ENCODE results near the gene GNRH2.
"Not testable (repeated sequence)": the region's sequence is repeated elsewhere in the genome, so short reads cannot be mapped to it uniquely, and the experiment has no call there.

The GNRH2 gene

DNA sequence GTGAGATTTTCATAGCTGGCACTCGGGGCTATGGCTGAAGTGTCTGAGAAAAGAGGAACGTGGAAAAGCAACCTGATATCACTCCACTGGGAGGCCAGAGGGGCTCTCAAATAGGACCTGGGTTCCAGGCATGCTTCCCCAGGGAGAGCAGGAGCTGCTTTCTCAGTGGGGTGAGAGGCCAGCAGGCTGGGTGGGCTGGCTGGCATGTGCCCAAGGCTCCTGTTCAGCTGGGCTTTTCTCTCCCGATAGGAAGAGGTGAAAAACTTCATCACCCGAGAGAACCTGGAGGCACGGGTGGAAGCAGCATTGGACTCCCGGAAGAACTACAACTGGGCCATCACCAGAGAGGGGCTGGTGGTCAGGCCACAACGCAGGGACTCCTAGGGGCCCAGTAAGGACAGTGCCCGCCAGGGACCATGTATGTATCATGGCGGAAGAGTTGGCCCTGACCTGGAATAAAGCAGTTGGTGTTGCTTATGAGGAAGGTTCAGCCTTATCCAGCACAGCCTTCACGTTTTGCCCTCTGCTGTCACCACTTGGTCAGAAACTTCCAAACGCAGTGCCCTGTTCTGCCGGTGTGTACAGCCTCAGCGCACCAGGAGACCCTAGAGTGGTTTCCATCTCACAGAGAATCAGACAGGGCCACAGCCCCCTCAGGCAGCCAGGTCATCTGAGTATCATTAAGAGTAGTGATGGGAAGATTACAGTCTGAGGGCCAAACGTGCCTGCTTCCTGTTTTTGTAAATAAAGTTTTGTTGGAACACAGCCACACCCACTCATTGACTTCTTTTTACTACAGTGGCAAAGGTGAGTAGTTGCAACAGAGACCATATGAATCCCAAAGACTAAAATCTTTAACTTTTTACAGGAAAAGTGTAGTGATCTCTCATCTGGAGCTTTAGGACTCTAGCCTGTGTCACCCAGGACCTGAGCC is 4.3 kb downstream of the GNRH2 start:
- peaks cover 11% of the 10 kb centered on the region for H3K4me1 Mint-ChIP-seq
- DNase-seq (ENCODE audit: low spot score in 2 of 2) = no peak
- H3K27ac Mint-ChIP-seq = no peak overlapping the region

GRCh38 chr20:3051385-3052019 is 8.1 kb downstream of the GNRH2 start:
- no peak overlapping the region for H3K4me3 Mint-ChIP-seq
- ATAC-seq (ENCODE audit: low read depth) = peak; percentile 52
- H3K27ac Mint-ChIP-seq = no peak overlapping the region
- H3K27me3 Mint-ChIP-seq = no peaks in the 10 kb centered on the region
- peaks cover 6% of the 10 kb centered on the region for H3K36me3 Mint-ChIP-seq
- peaks cover 7% of the 10 kb centered on the region for H3K4me1 Mint-ChIP-seq
- H3K9me3 Mint-ChIP-seq = no peaks in the 10 kb centered on the region
- no peak for DNase-seq (ENCODE audit: low spot score in 2 of 2)

More for the DNA sequence above, 4.3 kb downstream of the GNRH2 start:
- no peak for ATAC-seq (ENCODE audit: low read depth)
- H3K27me3 Mint-ChIP-seq = no peaks in the 10 kb centered on the region
- H3K36me3 Mint-ChIP-seq = peaks cover 6% of the 10 kb centered on the region
- no peaks in the 10 kb centered on the region for H3K9me3 Mint-ChIP-seq
- H3K4me3 Mint-ChIP-seq = peak overlapping the region; percentile 54

DNA sequence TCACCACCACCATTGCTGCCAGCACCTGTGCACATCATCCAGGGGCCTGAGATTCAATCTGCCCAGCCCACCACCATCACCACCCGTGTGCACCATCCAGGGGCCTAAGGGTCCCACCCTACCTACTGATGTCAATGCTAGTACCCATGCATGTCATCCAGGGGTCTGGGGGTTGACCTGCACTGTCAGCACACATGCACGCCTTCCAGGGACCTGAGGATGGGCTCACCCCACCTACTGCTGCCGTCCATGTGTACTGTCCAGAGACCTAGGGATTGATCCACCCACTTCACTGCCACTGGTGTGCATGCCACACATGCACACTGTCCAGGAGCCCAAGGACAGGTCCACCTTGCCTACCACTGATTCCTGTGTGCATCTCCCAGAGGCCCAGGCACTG is 16.1 kb downstream of the GNRH2 start:
- ATAC-seq (ENCODE audit: low read depth) (no peak), DNase-seq (ENCODE audit: low spot score in 2 of 2) (no peak)
- Mint-ChIP-seq H3K27me3 (no peaks in the 10 kb centered on the region), H3K36me3 (no peaks in the 10 kb centered on the region), H3K9me3 (no peaks in the 10 kb centered on the region), H3K4me3 (no peak overlapping the region), H3K4me1 (peaks cover 4% of the 10 kb centered on the region), H3K27ac (no peak overlapping the region)

DNA sequence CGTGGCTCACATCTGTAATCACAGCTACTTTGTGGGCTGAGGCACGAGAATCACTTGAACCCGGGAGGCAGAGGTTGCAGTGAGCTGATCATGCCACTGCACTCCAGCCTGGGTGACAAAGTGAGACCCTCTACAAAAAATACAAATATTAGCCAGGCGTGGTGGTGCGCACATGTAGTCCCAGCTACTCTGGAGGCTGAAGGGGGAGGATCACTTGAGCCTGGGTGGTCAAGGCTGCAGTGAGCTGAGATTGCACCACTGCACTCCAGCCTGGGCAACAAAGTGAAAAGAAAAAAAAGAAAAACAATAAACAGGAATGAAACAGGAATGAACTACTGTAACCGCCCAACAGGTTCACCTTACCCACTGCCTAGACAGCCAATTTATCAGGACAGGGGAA is 20.7 kb downstream of the GNRH2 start:
- not testable (repeated sequence) for H3K36me3 Mint-ChIP-seq; ATAC-seq (ENCODE audit: low read depth); H3K27me3 Mint-ChIP-seq; DNase-seq (ENCODE audit: low spot score in 2 of 2); H3K9me3 Mint-ChIP-seq; H3K27ac Mint-ChIP-seq; H3K4me3 Mint-ChIP-seq
- H3K4me1 Mint-ChIP-seq = peaks cover 18% of the 10 kb centered on the region

DNA sequence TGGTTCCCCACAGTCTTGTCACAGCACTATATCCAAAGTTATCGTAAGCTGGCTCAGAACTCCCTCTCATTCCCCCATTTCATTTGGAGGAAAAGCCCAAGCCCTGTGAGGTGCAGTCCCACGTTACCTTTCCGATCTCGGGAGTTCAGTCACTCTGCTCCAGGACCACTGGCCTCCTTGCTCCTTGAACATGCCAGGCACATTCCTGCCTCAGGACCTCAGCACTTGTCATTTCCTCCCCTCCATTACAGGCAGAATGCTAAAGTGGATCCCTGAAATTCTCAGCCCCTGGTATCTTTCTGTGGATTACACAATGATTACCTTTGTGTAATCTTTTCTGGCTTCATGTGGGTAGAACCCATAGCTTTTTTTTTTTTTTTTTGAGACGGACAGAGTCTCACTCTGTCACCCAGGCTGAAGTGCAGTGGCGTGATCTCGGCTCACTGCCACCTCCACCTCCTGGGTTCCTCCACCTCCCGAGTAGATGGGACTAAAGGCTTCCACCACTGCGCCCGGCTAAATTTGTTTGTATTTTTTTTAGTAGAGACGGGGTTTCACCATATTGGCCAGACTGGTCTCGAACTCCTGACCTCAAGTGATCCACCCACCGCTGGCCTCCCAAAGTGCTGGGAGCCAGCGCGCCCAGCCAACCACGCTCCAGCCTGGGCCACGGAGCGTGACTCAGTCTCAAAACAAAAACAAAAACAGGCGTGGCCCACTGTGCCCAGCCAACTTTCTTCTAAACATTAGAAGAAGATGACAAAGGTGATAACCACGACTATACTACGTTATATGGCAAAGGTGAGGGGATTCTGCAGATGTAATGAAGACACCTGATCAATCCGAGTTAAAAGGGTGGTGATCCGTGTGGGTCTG is 24.0 kb downstream of the GNRH2 start:
- Mint-ChIP-seq H3K9me3 (no peaks in the 10 kb centered on the region), H3K36me3 (no peaks in the 10 kb centered on the region), H3K27me3 (no peaks in the 10 kb centered on the region), H3K27ac (no peak overlapping the region), H3K4me1 (peaks cover 21% of the 10 kb centered on the region), H3K4me3 (no peak overlapping the region)
- ATAC-seq (ENCODE audit: low read depth) (no peak), DNase-seq (ENCODE audit: low spot score in 2 of 2) (no peak)

DNA sequence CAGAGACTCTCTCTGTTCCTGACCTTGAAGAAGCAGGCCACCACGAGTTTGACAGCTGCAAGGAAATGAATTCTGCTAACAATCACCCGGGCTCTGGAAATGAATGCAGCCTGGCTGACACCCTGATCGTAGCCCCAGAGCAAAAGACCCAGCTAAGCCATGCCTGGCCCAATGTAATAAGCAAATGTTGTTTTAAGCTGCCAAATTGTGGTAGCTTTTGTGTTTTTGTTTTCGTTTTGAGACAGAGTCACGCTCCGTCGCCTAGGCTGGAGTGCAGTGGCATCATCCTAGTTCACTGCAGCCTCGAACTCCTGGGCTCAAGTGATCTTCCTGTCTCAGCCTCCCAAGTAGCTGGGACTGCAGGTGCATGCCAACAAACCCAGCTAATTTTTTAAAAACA is 24.7 kb downstream of the GNRH2 start:
- Mint-ChIP-seq H3K9me3 (no peaks in the 10 kb centered on the region), H3K27me3 (no peaks in the 10 kb centered on the region), H3K27ac (no peak overlapping the region), H3K4me3 (no peak overlapping the region), H3K4me1 (peaks cover 22% of the 10 kb centered on the region), H3K36me3 (no peaks in the 10 kb centered on the region)
- no peak for ATAC-seq (ENCODE audit: low read depth)
- no peak for DNase-seq (ENCODE audit: low spot score in 2 of 2)

DNA sequence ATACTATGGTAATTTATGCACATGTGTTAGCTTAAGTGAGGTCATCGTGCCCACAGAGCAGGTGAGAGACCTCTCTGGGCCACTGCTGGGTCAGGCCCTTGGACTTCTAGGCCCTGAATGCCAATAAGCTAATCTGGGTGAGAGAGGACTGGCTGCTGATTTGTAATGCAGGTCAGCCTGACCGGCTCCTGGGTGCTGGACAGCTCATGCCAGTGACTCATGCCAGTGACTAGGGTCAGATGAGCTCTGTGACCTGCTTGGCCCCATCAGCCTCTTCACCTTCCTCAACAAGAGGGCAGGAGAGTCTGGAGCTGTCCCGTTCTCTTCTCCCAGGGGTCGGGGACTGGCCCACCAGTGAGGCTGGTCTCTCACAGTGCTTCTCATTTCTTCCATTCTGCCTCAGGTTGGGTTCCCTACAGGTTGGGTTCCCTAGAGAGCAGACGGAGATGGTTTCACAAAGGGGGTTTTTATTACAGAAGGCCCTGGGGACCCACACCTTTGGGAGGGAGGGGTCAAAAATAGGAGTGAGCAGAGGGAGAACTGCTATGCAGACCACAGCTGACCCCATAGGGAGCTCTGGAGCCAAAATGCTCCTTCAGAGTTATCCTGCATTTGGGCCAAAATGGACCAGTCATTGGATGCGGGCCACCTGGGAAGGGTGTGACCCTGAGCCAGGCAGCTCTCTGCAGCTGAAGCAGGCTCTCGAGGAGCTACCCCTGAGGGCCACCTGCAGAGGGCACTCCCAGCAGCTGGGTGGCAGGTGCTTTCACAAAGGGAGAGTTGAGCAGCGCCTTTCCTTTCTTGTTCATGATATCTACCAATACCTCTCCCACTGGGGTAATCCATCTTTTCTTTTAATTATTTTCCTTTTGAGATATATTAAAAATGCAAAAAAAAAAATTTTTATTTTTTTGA is 25.8 kb downstream of the GNRH2 start:
- peaks cover 22% of the 10 kb centered on the region for H3K4me1 Mint-ChIP-seq
- no peaks in the 10 kb centered on the region for H3K36me3 Mint-ChIP-seq
- H3K9me3 Mint-ChIP-seq = no peaks in the 10 kb centered on the region
- ATAC-seq (ENCODE audit: low read depth) (peak; percentile 31), DNase-seq (ENCODE audit: low spot score in 2 of 2) (no peak)
- peak overlapping the region; percentile 42 for H3K27ac Mint-ChIP-seq
- H3K27me3 Mint-ChIP-seq = no peaks in the 10 kb centered on the region
- no peak overlapping the region for H3K4me3 Mint-ChIP-seq

DNA sequence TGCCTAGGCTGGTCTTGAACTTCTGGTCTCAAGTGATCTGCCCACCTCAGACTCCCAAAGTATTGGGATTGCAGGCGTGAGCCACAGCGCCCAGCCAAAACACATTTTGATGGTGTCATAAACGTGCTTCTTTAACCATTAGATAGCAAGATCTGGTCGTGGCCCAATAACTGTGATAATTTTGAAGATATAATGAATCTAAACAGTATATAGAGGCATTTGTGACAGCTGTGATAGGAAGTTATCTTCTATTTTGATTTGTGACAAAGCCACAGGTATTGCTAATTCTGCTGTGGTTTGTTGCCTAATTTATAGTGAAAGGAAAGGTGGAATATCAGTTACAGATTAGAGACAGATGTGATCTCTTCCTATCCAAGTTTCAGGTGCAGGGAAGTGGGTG is 27.3 kb downstream of the GNRH2 start:
- Mint-ChIP-seq H3K4me1 (peaks cover 25% of the 10 kb centered on the region), H3K27me3 (no peaks in the 10 kb centered on the region), H3K36me3 (no peaks in the 10 kb centered on the region), H3K4me3 (peak overlapping the region; percentile 88), H3K27ac (no peak overlapping the region), H3K9me3 (no peaks in the 10 kb centered on the region)
- ATAC-seq (ENCODE audit: low read depth) (no peak), DNase-seq (ENCODE audit: low spot score in 2 of 2) (no peak)

GRCh38 chr20:3071266-3071609 is 27.8 kb downstream of the GNRH2 start:
- Mint-ChIP-seq H3K27me3 (no peaks in the 10 kb centered on the region), H3K4me1 (peaks cover 25% of the 10 kb centered on the region), H3K27ac (no peak overlapping the region), H3K4me3 (peak overlapping the region; percentile 88), H3K9me3 (no peaks in the 10 kb centered on the region), H3K36me3 (no peaks in the 10 kb centered on the region)
- no peak for DNase-seq (ENCODE audit: low spot score in 2 of 2)
- no peak for ATAC-seq (ENCODE audit: low read depth)

- ATAC-seq (ENCODE audit: low read depth) (peak; percentile 80), DNase-seq (ENCODE audit: low spot score in 2 of 2) (peak; percentile 49 to 57)
- Mint-ChIP-seq H3K4me3 (peak within 1 kb of the TSS; percentile 88), H3K36me3 (no peaks in the 10 kb centered on the region), H3K9me3 (peaks cover 1% of the 10 kb centered on the region), H3K27ac (peak within 1 kb of the TSS; percentile 63), H3K4me1 (peaks cover 25% of the 10 kb centered on the region), H3K27me3 (peaks cover 2% of the 10 kb centered on the region)
These were observed 28.4 kb downstream of the GNRH2 start, which contains the start of gene OXT for GRCh38 chr20:3071610-3072529. Gene OXT, plus strand, starts transcription at chr20:3071620. Its CDS starts 36 bp downstream, at chr20:3071656.

DNA sequence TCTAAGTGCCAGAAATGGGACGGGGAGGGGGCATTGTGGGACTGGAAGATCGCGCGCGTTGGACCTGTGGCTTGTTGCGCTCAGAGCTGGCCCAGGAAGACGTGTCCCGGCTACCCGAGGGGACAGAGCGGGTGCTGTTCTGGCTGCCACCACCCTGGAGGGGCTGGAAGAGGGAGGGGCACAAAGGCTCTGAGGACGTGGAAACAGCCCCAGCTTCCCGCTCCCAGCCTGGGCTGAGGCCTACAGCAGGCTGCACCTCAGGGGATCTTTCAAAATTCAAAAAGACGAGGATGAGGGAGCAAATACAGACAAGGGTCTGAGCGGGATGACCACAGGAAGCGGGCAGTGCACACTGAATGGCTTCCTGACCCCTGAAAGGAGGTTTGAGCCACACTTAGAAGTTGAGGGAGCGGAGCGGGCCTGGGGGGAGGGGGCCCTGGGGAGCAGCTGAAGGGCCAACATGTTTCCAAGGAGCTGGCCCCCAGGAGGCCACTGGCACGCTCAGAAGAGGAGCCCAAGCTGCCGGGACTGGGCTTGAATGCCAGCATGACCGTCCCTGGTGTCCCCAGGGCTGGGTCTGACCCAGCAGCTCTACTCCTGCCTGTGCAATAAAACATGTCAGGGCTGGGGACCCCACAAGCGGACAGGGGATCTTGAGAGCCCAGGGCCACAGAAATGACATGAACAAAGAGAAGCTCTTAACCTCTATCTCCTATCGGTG is 29.3 kb downstream of the GNRH2 start:
- no peaks in the 10 kb centered on the region for H3K36me3 Mint-ChIP-seq
- H3K27ac Mint-ChIP-seq = peak overlapping the region; percentile 63
- H3K27me3 Mint-ChIP-seq = peaks cover 5% of the 10 kb centered on the region
- H3K9me3 Mint-ChIP-seq = peaks cover 1% of the 10 kb centered on the region
- H3K4me3 Mint-ChIP-seq = peak overlapping the region; percentile 88
- DNase-seq (ENCODE audit: low spot score in 2 of 2) (no peak), ATAC-seq (ENCODE audit: low read depth) (no peak)
- peaks cover 22% of the 10 kb centered on the region for H3K4me1 Mint-ChIP-seq

GRCh38 chr20:3073251-3073643 is 29.8 kb downstream of the GNRH2 start:
- H3K27ac Mint-ChIP-seq; H3K27me3 Mint-ChIP-seq; H3K4me3 Mint-ChIP-seq; ATAC-seq (ENCODE audit: low read depth); H3K9me3 Mint-ChIP-seq; H3K36me3 Mint-ChIP-seq; DNase-seq (ENCODE audit: low spot score in 2 of 2): not testable (repeated sequence)
- peaks cover 18% of the 10 kb centered on the region for H3K4me1 Mint-ChIP-seq

Measured in memory B cell (primary cell).